HTR-8/SVneo (cell line): Measurements from ENCODE around the gene TPP2.

Experiments
- DNase-seq: peaks from one replicate; pipeline ENCODE4 v3.0.0; 2011; ENCODE audit warnings: low spot score, mixed read lengths; ENCODE audit not compliant: insufficient read length
- FAIRE-seq: peaks from 2 replicates; lab custom pipeline; 2011; peaks lifted over from hg19 to GRCh38; lab: Jason Lieb, UNC

TPP2 gene

GRCh38 chr13:102596147-102597028, at the start of gene TPP2:
TPP2 (plus strand) TSS chr13:102596986; CDS start chr13:102597039, 53 bp downstream.
- FAIRE-seq (peak; percentile 89), DNase-seq (peak; percentile 92)

GRCh38 chr13:102548811-102549210, 48.0 kb upstream of the TPP2 start:
- FAIRE-seq (no peak), DNase-seq (no peak)

GRCh38 chr13:102550507-102550906, 46.3 kb upstream of the TPP2 start:
- DNase-seq = no peak
- no peak for FAIRE-seq

GRCh38 chr13:102555914-102556553, 40.8 kb upstream of the TPP2 start:
- peak; percentile 11 for DNase-seq

GRCh38 chr13:102556806-102557205, 40.0 kb upstream of the TPP2 start:
- no peak for FAIRE-seq
- no peak for DNase-seq

More at GRCh38 chr13:102555914-102556553, 40.8 kb upstream of the TPP2 start:
- no peak for FAIRE-seq

GRCh38 chr13:102558029-102558428, 38.8 kb upstream of the TPP2 start:
- no peak for DNase-seq
- FAIRE-seq = no peak

GRCh38 chr13:102561933-102562332, 34.9 kb upstream of the TPP2 start:
- FAIRE-seq (no peak), DNase-seq (no peak)

- DNase-seq (no peak), FAIRE-seq (no peak)
Observed at GRCh38 chr13:102563267-102563666, 33.5 kb upstream of the TPP2 start.

- FAIRE-seq (no peak), DNase-seq (no peak)
Observed at GRCh38 chr13:102564564-102564963, 32.2 kb upstream of the TPP2 start.

GRCh38 chr13:102566513-102566912, 30.3 kb upstream of the TPP2 start:
- DNase-seq = no peak
- no peak for FAIRE-seq

- no peak for FAIRE-seq
- DNase-seq = no peak
Observed at GRCh38 chr13:102567857-102568256, 28.9 kb upstream of the TPP2 start.

- DNase-seq (no peak), FAIRE-seq (no peak)
Observed at GRCh38 chr13:102569488-102569887, 27.3 kb upstream of the TPP2 start.

GRCh38 chr13:102571075-102571474, 25.7 kb upstream of the TPP2 start:
- FAIRE-seq (no peak), DNase-seq (no peak)

GRCh38 chr13:102572323-102572722, 24.5 kb upstream of the TPP2 start:
- DNase-seq (no peak), FAIRE-seq (no peak)

GRCh38 chr13:102580552-102581169, 16.1 kb upstream of the TPP2 start:
- FAIRE-seq (no peak), DNase-seq (no peak)

GRCh38 chr13:102582256-102582655, 14.5 kb upstream of the TPP2 start:
- DNase-seq (no peak), FAIRE-seq (no peak)

GRCh38 chr13:102584434-102584833, 12.4 kb upstream of the TPP2 start:
- FAIRE-seq = no peak

GRCh38 chr13:102586615-102587014, 10.2 kb upstream of the TPP2 start:
- DNase-seq = no peak
- no peak for FAIRE-seq

More at GRCh38 chr13:102584434-102584833, 12.4 kb upstream of the TPP2 start:
- no peak for DNase-seq

GRCh38 chr13:102587916-102588315, 8.9 kb upstream of the TPP2 start:
- DNase-seq (no peak), FAIRE-seq (no peak)

- DNase-seq (no peak), FAIRE-seq (no peak)
Observed at GRCh38 chr13:102589301-102589822, 7.4 kb upstream of the TPP2 start.
